Activated CD4-positive, alpha-beta T cell treated with anti-CD3 and anti-CD28 coated beads for 48 hours (primary cell): Measurements from ENCODE around the gene BIN1.

Experiments used
- DNase-seq: peaks from one replicate; pipeline ENCODE4 v3.0.0-alpha.2; 2020

BIN1 gene

DNA sequence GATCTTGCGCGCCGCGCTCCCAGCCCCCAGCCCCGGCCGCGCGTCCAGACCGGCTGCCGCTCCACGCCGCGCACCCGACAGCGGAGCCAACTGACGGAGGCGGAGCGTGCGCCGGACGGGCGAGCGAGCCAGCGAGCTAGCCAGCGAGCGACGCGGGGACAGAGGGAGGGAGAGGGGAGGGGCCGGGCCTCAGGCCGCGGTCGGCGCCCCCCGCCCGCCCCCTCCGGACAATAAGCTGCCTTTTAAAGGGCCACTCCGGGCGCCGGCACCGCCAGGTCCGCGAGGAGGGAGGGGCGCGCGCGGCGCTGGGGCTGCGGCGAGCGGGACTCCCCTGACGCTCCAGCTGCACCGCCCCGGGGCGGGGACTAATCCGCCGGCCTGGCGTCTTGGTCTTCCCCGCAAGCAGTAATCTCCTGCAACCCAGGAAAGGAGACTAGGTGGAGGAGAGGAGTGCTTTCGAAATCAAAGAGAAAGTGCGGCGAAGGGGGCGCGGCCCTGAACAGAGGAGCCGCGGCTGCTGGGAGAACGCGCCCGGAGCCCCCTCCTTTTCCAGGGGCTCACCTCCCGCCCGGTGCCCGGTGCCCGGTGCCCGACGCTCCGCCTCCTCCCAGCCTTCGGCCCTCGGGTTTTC is at the start of gene BIN1:
Gene BIN1, minus strand, starts transcription at position 164 of the 631 bp plus-strand sequence. CDS start 211 bp downstream, outside the sequence.
- DNase-seq = peak; percentile 77

GRCh38 chr2:127155947-127156346 is 49.0 kb upstream of the BIN1 start:
- DNase-seq = no peak

DNA sequence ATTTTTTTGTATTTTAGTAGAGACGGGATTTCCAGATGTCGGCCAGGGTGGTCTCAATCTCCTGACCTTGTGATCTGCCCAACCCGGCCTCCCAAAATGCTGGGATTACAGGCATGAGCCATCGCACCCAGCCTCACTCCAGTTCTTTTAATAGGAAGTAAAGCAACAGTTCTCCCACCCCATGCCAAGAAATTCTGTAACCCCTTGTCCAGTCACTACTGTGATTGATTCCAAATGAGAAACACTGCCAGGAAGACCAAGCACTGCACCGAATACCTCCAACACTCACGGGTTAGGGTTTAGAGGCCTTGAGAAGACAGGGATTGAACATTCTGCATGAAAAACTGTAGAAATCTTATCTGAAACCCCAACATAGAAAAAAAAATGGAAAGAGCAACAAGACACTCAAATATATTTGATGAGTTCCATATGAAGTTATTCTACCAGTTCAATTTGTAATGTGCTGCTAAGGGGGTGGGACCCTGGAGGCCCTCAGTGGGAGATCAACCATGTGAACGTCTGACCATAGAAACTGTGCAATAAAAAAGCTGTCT is 48.2 kb upstream of the BIN1 start:
- DNase-seq = no peak

DNA sequence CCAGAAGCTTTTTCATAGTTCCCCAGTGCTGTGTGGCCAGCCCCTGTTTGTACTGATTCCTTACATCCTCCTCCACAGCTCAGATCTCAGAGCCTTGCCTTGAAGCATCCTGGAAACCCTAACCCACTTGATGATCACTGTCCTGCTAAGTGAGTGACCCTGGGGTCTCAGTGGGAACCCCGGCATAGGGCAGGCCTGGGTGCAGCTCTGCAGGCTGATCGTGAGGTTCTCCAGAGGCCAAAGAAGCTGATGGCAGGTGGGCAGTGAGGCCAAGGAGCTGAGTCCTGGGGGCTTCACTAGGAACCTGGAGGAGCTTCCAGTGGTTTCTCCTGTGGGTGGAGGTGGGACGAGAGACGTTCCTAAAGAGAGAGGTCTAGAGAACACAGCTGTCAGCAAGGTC is 47.4 kb upstream of the BIN1 start:
- DNase-seq = no peak

GRCh38 chr2:127153691-127154158 is 46.8 kb upstream of the BIN1 start:
- no peak for DNase-seq

DNA sequence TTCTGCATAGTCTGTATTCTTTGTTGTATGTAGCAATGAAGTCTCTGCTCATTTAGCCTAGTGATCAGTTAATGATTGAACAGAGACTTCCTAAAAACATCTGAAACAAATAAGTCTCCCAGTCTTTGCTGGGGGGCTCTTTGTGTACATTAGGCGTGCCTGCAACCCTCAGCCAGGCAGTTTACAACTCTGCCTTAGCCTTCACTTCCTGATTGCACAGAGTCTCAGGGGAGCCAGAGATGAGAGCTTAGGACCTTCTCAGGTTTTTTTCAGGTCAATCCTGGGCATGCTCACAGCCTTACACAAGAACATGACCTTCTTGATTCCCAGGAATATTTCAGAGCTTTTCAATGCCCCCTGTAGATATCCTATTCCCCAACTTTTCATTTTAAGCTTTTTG is 44.0 kb upstream of the BIN1 start:
- DNase-seq = no peak

- no peak for DNase-seq
These were observed 42.4 kb upstream of the BIN1 start for GRCh38 chr2:127149384-127149783.

GRCh38 chr2:127146820-127147502 is 40.0 kb upstream of the BIN1 start:
- no peak for DNase-seq

- no peak for DNase-seq
These were observed 39.2 kb upstream of the BIN1 start for GRCh38 chr2:127146071-127146725.

DNA sequence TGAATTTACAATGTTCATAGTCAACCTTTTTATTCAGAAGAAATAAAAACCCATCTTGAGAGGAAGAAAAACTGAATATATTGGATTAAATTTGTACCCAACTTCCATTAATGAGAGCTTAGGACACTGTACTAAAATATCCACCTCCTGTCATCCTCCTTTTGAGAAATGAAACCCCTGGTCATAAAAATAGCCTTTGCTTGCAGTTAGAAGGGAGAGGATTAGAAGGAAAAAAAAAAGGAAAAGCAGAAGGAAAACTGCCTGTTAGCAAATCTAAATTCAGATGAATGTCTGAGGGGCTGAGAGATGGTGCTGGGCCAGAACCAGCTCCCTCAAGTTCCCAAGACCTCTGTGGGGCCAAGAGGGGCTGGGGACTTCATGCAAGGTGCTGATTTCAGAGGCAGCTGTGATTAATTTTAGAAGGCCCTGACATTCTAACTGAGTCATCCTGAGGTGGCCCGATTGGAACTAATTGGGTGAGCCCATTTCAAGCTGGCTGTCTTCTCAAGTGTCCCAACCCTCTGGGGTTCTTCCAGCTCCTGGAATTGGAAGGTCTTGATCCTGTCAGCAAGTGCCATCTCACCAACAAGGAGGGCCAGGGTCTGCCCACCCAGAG is 38.4 kb upstream of the BIN1 start:
- no peak for DNase-seq

GRCh38 chr2:127143841-127144782 is 37.2 kb upstream of the BIN1 start:
- DNase-seq = no peak

DNA sequence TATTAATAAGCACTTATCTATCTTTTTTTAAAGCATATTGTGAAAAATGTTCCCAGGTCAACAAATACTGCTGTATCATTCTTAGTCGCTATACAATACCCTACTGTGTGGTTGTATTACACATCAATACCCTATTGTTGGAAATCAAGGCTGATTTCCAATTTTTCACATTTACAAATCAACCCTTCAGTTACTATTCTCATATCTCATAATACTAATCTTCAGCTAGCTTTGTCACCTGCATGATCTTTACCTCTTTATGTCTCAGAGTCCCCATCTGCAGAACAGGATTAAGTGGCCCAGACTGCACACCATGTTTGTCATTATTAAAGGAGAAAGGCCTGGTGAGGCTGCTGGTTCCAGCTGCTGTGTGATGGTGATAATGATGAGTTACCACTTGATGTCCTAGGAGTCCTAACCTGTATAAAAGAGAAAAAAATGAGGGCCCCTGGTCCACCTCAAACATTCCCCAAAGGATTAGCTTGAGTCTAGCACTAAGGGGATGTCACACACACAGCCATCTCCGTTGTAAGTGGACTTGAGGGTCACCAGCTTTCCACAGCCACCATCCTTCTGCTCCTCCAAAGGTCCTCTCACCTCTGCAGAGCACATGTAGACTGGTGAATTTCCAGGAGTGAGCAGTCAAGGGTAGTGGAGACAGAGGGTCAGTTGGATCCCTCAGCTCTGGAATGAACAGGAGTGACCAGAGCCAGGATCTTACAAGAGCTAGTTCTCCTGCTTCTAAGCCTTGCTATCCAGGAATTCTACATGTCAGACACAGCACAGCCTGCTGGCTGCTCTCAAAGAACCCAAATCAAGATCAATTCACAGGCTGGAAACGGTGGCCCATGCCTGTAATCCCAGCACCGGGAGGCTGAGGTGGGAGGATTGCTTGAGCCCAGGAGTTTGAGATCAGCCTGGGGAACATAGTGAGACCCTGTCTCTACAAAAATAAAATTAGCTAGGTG is 36.0 kb upstream of the BIN1 start:
- no peak for DNase-seq

DNA sequence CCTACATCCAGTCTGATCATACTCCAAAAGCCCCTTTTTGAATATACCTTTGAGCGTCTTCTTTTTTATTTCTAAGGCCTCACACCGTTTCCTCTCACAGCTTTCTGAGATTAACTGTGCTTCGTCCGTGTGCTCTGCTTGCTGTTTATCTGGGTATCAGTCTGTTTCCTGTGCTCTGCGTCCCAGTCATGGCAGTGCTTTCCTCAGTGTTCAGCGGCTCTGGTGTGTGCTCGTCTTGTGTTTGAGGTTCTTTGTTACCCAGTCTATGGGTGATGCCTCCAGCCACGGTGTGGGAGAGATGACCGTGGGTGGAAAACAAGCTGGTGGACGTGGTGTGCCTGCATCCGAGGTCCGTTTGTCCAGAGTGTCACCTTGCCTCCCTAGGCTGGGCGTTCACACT is 33.6 kb upstream of the BIN1 start:
- no peak for DNase-seq

DNA sequence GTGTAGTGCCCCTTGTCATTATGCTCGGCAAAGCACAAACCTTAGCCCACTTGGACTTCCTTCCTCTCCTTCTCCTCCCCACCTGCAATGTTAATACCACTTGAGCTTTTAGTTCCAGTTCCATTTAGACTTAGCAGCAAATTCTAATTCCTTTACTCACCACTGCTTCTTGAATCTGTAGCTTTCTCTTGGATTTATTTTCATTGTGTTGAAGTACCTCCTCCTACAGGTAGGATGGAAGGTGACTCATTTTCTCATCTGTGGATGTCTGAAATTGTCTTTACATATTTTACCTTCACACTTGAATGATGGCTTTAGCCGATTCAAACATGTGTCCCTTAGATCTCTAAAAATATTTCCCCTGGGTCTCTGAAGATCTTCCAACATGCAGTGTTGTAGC is 32.8 kb upstream of the BIN1 start:
- no peak for DNase-seq

DNA sequence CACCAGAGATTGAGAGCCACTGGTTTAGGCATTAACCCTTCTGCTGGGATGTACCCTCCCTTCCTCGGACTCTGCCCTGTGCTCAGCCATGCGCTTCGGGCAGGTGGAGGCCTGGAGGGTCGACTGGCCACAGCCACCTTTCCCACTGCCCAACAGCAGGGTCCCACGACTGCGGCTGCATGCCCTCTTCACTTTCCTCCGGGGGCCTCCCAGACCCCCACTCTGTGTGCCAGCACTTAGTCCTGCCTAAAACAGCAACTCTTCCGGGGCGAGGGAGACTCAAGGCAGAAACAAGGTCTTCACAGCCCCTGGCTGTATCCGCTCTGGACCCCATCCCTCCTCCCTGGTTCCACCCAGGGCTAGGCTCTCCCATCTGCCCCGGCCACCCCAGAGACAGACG is 31.3 kb upstream of the BIN1 start:
- no peak for DNase-seq

GRCh38 chr2:127137741-127138140 is 30.8 kb upstream of the BIN1 start:
- no peak for DNase-seq

DNA sequence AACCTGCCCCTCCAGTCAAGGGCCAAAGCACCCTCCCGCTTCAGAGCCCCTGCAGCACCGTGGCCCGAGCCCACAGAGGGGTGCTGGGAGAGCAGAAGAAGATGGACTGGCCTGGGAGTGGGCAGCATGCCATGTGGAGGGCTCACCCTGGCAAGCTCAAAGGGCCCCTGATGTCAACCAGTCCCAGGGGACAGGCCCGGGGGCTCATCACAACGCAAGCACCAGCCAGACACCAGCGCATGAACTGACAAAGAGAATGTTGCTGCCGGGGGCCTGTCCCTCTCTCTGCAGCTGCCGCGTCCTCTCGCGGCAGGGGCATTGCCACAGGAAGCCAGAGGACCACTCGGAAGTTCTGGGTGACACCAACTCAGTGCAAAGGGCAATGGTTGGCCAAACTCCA is 30.3 kb upstream of the BIN1 start:
- no peak for DNase-seq

DNA sequence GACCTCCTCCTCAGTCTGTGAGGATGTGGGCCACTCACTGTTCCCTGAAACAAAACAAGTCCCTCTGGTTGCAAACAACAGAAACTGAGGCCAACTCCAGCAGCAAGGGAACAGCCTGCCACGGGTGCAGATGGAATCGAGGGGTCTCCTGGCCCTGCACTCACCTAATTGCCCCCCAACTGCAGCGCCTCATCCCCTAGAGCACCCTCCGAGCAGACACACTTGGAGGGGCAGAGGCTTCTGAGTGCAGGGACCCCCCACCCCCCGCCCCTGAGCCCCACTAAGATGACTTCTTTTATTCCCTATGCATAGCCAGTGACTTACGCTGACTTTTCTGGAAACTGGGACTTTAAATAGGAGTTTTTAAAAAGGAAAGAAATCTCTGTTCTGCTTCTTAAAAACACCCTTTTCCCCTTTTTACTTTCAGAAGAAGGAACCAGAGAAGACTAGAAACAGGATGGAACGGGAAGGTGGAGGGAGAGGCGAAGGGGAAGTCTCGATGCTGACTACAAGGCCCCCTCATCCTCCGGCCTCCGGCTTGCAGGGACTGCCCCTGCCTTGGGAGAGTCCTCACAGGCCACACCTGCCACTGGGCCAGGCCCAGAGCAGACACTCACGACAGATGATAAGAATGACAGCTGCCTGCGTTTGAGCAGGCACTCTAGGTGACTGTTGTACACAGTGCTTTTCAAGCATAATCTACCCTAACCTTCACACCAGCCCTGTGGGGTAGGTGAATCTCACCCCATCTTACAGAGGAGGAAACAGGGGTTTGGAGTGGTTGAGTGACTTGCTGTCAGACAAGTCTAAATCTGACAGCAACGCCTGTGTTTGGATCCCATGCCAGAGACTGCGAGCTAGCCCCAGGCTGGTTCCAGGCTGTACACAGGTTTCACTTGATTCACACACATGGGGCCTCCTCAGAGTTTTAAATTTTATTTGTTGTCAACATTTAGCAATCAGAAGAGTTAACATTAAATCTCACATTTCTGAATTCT is 28.2 kb upstream of the BIN1 start:
- no peak for DNase-seq

DNA sequence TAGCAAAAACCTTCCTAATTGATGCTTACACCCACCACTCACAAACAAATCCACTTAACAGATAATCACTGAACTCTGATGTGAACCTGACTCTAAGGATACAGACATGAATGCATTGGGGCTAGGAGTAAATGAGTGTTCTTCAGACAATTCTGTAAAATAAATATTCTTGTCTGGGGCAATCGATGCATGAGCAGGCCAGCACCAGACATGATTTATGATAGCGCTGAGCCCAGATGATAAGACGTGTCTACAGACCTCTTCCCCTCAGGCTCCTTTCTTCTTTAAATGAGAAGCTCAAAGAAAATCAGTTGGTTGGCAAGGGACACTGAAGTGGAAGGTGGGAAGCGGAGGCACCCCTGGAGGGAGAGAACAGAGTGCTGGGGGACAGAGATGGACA is 27.3 kb upstream of the BIN1 start:
- no peak for DNase-seq

DNA sequence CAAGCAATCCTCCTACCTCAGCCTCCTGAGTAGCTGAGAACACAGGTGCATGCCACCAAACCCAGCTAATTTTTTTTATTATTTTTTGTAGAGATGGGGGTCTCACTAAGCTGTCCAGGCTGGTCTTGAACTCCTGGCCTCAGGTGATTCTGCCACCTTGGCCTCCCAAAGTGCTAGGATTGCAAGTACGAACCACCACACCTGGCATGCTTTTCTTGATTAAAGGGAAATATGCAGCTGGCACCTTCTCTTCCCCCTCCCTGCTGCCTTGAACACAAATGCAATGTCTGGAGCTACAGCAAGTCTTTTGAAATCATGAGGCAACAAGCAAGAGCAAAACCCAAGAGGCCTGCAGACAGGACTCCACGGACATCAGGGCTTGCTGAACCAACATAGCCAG is 26.8 kb upstream of the BIN1 start:
- no peak for DNase-seq
